Keratinocyte (primary cell): ENCODE results near the gene VPS13D. TPM values are rescaled to one million over a fixed set of nuclear protein-coding genes. Genes with fewer than 3 reads are reported as not detected.

Source experiments
- DNase-seq: peaks from one replicate; pipeline ENCODE4 v3.0.0-alpha.2; 2011; ENCODE audit warnings: low read depth, missing footprints, low spot score
- FAIRE-seq: peaks from 2 replicates; lab custom pipeline; 2011; peaks lifted over from hg19 to GRCh38; lab: Jason Lieb, UNC
- H2AFZ ChIP-seq: 2 replicates; pipeline ENCODE4 v1.6.0; 2012; ENCODE audit warnings: low read length, control low read depth, inconsistent platforms; ENCODE audit not compliant: control insufficient read depth
- H3K27ac ChIP-seq: 2 replicates; pipeline ENCODE4 v1.5.1; 2011; ENCODE audit warnings: low read length; ENCODE audit not compliant: control insufficient read depth, insufficient read depth
- H3K27me3 ChIP-seq: 3 replicates; pipeline ENCODE4 v1.6.0; 2011; ENCODE audit warnings: low read length; ENCODE audit not compliant: control insufficient read depth, insufficient read depth; ENCODE audit errors: extremely low read depth
- H3K36me3 ChIP-seq, 2 experiments: 2 replicates in 1 of 2; 3 replicates in 1 of 2; pipeline ENCODE4 v1.5.1; 2011; ENCODE audit warnings: low read length in 2 of 2, mild to moderate bottlenecking in 1 of 2; ENCODE audit not compliant: control insufficient read depth in 2 of 2, insufficient read depth in 2 of 2; ENCODE audit errors: extremely low read depth in 1 of 2
- H3K4me1 ChIP-seq: 3 replicates; pipeline ENCODE4 v1.5.1; 2011; ENCODE audit warnings: low read length; ENCODE audit not compliant: control insufficient read depth, insufficient read depth; ENCODE audit errors: extremely low read depth
- H3K4me2 ChIP-seq: 3 replicates; pipeline ENCODE4 v1.6.0; 2011; ENCODE audit warnings: low read depth, low read length; ENCODE audit not compliant: control insufficient read depth, insufficient read depth; ENCODE audit errors: extremely low read depth
- H3K4me3 ChIP-seq, 3 experiments: fragments of 200-600 bp in 1 of 3; sonication (generic) in 1 of 3; 2 replicates in 2 of 3; 3 replicates in 1 of 3; pipeline ENCODE4 v1.5.1; 2011 to 2016; ENCODE audit warnings: low read length in 3 of 3, mild to moderate bottlenecking in 3 of 3, control low read depth in 2 of 3, inconsistent platforms in 1 of 3, low read depth in 1 of 3, mixed read lengths in 1 of 3, mixed run types in 1 of 3, moderate library complexity in 1 of 3; ENCODE audit not compliant: control insufficient read depth in 2 of 3, insufficient read depth in 2 of 3; ENCODE audit errors: extremely low read depth in 1 of 3
- H3K79me2 ChIP-seq: 2 replicates; pipeline ENCODE4 v1.6.0; 2012; ENCODE audit warnings: low read length; ENCODE audit not compliant: control insufficient read depth, insufficient read depth
- H3K9ac ChIP-seq: 3 replicates; pipeline ENCODE4 v1.6.0; 2011; ENCODE audit warnings: low read length; ENCODE audit not compliant: control insufficient read depth, insufficient read depth; ENCODE audit errors: extremely low read depth
- H3K9me1 ChIP-seq: 3 replicates; pipeline ENCODE4 v1.6.0; 2011; ENCODE audit warnings: low read length; ENCODE audit not compliant: control insufficient read depth, insufficient read depth; ENCODE audit errors: extremely low read depth
- H3K9me3 ChIP-seq: 2 replicates; pipeline ENCODE4 v1.5.1; 2012; ENCODE audit warnings: low read depth, low read length; ENCODE audit not compliant: control insufficient read depth
- H4K20me1 ChIP-seq: 3 replicates; pipeline ENCODE4 v1.6.0; 2011; ENCODE audit warnings: low read length; ENCODE audit not compliant: control insufficient read depth, insufficient read depth; ENCODE audit errors: extremely low read depth
- EZH2 ChIP-seq: IDR thresholded peaks from one replicate; pipeline ENCODE4 v1.6.1; 2012; ENCODE audit warnings: inconsistent platforms, mild to moderate bottlenecking, low read length, moderate library complexity
- dilution Hi-C: fragments of 300-500 bp; cut with MboI; formaldehyde crosslinking; loops from one replicate; pipeline ENCODE4 v1.7.0; 2020; ENCODE audit warnings: low sequenced_read_pairs; ENCODE audit not compliant: extremely low pct_ligation_motif_present
- polyA plus RNA-seq, 5 experiments: library from polyadenylated mRNA; depleted of rRNA in 3 of 5; stranded (reverse) in 3 of 5; stranded (forward) in 1 of 5; unstranded in 1 of 5; fragments of >200 nt; gene quantifications; 1 replicate in 1 of 5; 2 replicates in 3 of 5; 3 replicates in 1 of 5; pipeline versions ENCODE4 v1.2.1 to v1.2.3, GENCODE V29; 2011 to 2012; ENCODE audit warnings: missing spikeins in 2 of 5, low read depth in 1 of 5, low replicate concordance in 1 of 5
- TF ChIP-seq, protein P1 (sequence below), 3 experiments: IDR thresholded peaks in 1 of 3; conservative IDR thresholded peaks in 1 of 3; optimal IDR thresholded peaks in 1 of 3; 2 replicates in 2 of 3; 3 replicates in 1 of 3; pipeline versions ENCODE3 to v1.5.1; 2011; ENCODE audit warnings: low read length in 3 of 3, mild to moderate bottlenecking in 3 of 3, moderate library complexity in 2 of 3, control low read depth in 1 of 3, inconsistent platforms in 1 of 3; ENCODE audit not compliant: insufficient read depth in 2 of 3; ENCODE audit errors: extremely low read depth in 1 of 3

VPS13D gene
- polyA plus RNA-seq, 1 donor (not counting 4 experiments of a cell fraction or from before 2014, with no cell fraction given), result 19.0 TPM

DNA sequence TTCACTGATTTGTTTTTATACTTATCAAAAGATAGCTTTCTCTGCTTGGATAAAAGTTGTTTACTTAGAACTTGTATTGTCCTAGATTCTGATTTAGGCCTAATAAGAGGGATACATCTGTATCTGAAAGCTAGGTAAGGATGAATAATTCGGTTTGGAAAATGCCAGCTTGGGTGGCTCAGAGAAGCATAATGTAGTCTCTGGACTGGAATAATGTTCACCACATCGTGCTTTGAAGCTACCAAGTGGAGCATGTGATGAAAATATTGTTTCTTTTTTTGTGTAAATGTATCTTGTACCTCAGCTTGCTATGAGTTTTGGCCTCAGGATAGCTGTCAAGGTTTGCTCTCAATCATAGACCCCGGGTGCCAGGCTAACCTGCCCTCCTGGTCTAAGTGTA is 49.2 kb downstream of the VPS13D start:
- Histone ChIP-seq H3K9me3 (no peaks in the 10 kb centered on the region), H3K4me3 (no peak overlapping the region), H3K79me2 (no peaks in the 10 kb centered on the region), H3K27ac (no peak overlapping the region), H3K27me3 (no peaks in the 10 kb centered on the region), H4K20me1 (no peaks in the 10 kb centered on the region), H3K4me1 (peaks cover 2% of the 10 kb centered on the region), H3K36me3 (peaks cover 30 to 36% of the 10 kb centered on the region in 2 experiments), H2AFZ (no peak overlapping the region), H3K9ac (no peak overlapping the region), H3K9me1 (no peaks in the 10 kb centered on the region), H3K4me2 (no peak overlapping the region)
- dilution Hi-C loops, result no loop called here
- TF ChIP-seq EZH2, result no peak
- TF ChIP-seq, protein P1, sequence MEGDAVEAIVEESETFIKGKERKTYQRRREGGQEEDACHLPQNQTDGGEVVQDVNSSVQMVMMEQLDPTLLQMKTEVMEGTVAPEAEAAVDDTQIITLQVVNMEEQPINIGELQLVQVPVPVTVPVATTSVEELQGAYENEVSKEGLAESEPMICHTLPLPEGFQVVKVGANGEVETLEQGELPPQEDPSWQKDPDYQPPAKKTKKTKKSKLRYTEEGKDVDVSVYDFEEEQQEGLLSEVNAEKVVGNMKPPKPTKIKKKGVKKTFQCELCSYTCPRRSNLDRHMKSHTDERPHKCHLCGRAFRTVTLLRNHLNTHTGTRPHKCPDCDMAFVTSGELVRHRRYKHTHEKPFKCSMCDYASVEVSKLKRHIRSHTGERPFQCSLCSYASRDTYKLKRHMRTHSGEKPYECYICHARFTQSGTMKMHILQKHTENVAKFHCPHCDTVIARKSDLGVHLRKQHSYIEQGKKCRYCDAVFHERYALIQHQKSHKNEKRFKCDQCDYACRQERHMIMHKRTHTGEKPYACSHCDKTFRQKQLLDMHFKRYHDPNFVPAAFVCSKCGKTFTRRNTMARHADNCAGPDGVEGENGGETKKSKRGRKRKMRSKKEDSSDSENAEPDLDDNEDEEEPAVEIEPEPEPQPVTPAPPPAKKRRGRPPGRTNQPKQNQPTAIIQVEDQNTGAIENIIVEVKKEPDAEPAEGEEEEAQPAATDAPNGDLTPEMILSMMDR (optimal IDR thresholded peaks at IDR 0.05 in 1 of 3, IDR thresholded peaks at IDR 0.05 in 1 of 3, conservative IDR thresholded peaks at IDR 0.05 in 1 of 3; ENCODE audit: extremely low read depth in 1 of 3, insufficient read depth in 2 of 3, low read length in 3 of 3), result no peak
- no peak for DNase-seq
- no peak for FAIRE-seq

DNA sequence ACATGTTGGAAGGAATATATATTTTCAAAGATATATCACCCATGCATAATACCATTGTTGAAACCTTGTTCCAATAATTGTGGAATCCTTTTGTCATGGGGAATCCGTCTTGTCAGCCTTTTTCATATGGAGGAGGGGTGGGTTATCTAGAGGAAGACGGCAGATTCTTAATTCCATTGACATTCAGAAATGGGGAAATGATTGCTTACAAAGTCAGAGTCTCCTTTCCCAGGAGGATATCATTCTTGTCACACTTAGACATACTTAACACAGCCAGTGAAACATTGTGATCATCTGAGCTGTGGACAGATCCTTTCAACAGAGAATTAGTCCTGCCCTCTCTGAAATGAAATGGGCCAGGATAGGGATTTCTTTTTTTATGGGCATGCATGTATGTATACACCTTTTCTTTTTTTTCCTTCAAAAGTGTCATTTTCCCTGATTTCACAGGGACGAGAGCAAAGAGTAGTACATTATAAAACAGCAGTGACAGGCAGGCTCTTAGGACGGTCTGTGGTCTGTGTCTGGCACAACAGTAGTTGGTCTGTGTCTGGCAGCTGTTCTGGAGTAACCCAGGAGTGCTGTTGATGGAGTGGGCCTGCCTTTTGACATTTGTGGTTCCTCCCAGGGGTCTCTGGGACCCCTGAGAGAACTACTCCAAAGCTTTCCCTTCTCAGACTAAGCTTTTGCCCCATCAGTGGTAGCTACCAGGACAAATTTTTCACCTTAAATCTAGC is 50.1 kb downstream of the VPS13D start:
- no peaks in the 10 kb centered on the region for H3K9me3 ChIP-seq
- TF ChIP-seq, protein P1 (optimal IDR thresholded peaks at IDR 0.05 in 1 of 3, IDR thresholded peaks at IDR 0.05 in 1 of 3, conservative IDR thresholded peaks at IDR 0.05 in 1 of 3; ENCODE audit: extremely low read depth in 1 of 3, insufficient read depth in 2 of 3, low read length in 3 of 3), result no peak
- TF ChIP-seq EZH2, result no peak
- H3K9me1 ChIP-seq, result no peaks in the 10 kb centered on the region
- no peak overlapping the region for H3K9ac ChIP-seq
- no peaks in the 10 kb centered on the region for H3K27me3 ChIP-seq
- no peak overlapping the region for H3K4me3 ChIP-seq
- DNase-seq (no peak), FAIRE-seq (no peak)
- peaks cover 30 to 32% of the 10 kb centered on the region in 2 experiments for H3K36me3 ChIP-seq
- H4K20me1 ChIP-seq, result no peaks in the 10 kb centered on the region
- dilution Hi-C loops, result no loop called here
- H3K4me2 ChIP-seq, result no peak overlapping the region
- peaks cover 5% of the 10 kb centered on the region for H3K79me2 ChIP-seq
- H3K27ac ChIP-seq, result no peak overlapping the region
- peaks cover 10% of the 10 kb centered on the region for H3K4me1 ChIP-seq
- H2AFZ ChIP-seq, result no peak overlapping the region
